Mucosa of stomach (tissue), 1 donor: ENCODE measurements around the gene TEAD4.

ENCODE experiments used
- H3K27me3 ChIP-seq: one replicate; pipeline ENCODE4 v1.7.0; 2013; ENCODE audit warnings: mild to moderate bottlenecking, low read length; ENCODE audit not compliant: control insufficient read depth, insufficient read depth
- H3K36me3 ChIP-seq: one replicate; pipeline ENCODE4 v1.7.0; 2013; ENCODE audit warnings: low read length; ENCODE audit not compliant: control insufficient read depth, insufficient read depth
- H3K4me1 ChIP-seq: one replicate; pipeline ENCODE4 v1.7.0; 2013; ENCODE audit warnings: mild to moderate bottlenecking, low read length; ENCODE audit not compliant: control insufficient read depth, insufficient read depth
- H3K4me3 ChIP-seq: one replicate; pipeline ENCODE4 v1.7.0; 2013; ENCODE audit warnings: low read length
- H3K9ac ChIP-seq: one replicate; pipeline ENCODE4 v1.7.0; 2013; ENCODE audit warnings: mild to moderate bottlenecking, low read length, moderate library complexity
- H3K9me3 ChIP-seq: one replicate; pipeline ENCODE4 v1.7.0; 2013; ENCODE audit warnings: mild to moderate bottlenecking, low read length, moderate library complexity; ENCODE audit not compliant: control insufficient read depth
- donor health status: Pancreatic carcinoma.

Gene TEAD4

DNA sequence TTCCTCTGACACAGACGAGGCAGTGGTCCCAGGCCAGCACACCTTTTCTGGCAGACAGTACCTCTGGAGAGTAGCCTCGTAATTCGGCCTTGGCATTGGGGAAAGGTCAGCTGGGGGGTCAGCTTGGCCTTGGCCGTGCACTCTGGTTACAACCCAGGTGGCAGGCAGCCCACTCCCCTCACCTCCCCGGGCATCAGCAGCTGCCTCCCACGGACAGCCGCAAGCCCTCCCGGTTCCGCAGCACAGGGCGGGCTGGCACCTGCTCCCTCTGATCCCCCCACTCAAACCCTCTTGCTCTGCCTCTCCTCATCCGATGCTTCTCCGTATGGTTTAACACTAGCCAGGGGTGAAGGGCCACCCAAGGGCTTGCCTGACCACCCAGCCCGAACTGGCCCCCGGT is 50.6 kb downstream of the TEAD4 start:
- Histone ChIP-seq H3K9me3 (no peaks in the 10 kb centered on the region), H3K9ac (no peak overlapping the region), H3K27me3 (no peaks in the 10 kb centered on the region), H3K36me3 (no peaks in the 10 kb centered on the region), H3K4me3 (no peak overlapping the region), H3K4me1 (no peaks in the 10 kb centered on the region)

- Histone ChIP-seq H3K9ac (no peak overlapping the region), H3K36me3 (no peaks in the 10 kb centered on the region), H3K9me3 (no peaks in the 10 kb centered on the region), H3K4me1 (no peaks in the 10 kb centered on the region), H3K4me3 (no peak overlapping the region), H3K27me3 (no peaks in the 10 kb centered on the region)
Measured at GRCh38 chr12:3010214-3010930, 51.2 kb downstream of the TEAD4 start.

GRCh38 chr12:3012786-3013185 is 53.6 kb downstream of the TEAD4 start:
- H3K4me3 ChIP-seq: no peak overlapping the region
- no peak overlapping the region for H3K9ac ChIP-seq
- no peaks in the 10 kb centered on the region for H3K4me1 ChIP-seq
- H3K9me3 ChIP-seq: no peaks in the 10 kb centered on the region
- no peaks in the 10 kb centered on the region for H3K36me3 ChIP-seq
- no peaks in the 10 kb centered on the region for H3K27me3 ChIP-seq

- Histone ChIP-seq H3K9ac (no peak overlapping the region), H3K4me1 (no peaks in the 10 kb centered on the region), H3K27me3 (no peaks in the 10 kb centered on the region), H3K9me3 (no peaks in the 10 kb centered on the region), H3K36me3 (no peaks in the 10 kb centered on the region), H3K4me3 (no peak overlapping the region)
Measured at GRCh38 chr12:3014641-3015040, 55.4 kb downstream of the TEAD4 start.

DNA sequence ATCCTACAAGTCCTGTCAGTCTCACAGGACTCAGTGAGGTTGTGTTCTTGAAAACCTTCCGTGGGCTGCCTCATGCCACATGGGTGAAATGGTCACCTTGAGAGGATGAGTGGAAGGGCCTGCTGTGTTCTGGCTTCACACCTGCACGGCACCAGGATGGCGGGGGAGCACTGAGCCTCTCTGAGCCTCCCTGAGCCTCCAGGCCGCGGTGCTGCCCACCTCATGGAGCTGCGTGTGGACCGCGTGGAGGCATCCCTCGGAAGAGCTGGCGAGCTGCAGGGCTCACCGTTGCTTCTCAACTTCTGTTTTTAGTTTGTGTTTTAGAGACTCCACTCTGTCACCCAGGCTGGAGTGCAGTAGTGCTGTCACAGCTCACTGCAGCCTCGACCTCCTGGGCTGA is 56.2 kb downstream of the TEAD4 start:
- Histone ChIP-seq H3K9ac (no peak overlapping the region), H3K4me1 (no peaks in the 10 kb centered on the region), H3K36me3 (no peaks in the 10 kb centered on the region), H3K4me3 (no peak overlapping the region), H3K27me3 (no peaks in the 10 kb centered on the region), H3K9me3 (no peaks in the 10 kb centered on the region)

GRCh38 chr12:3016191-3016590 is 57.0 kb downstream of the TEAD4 start:
- H3K36me3 ChIP-seq: no peaks in the 10 kb centered on the region

DNA sequence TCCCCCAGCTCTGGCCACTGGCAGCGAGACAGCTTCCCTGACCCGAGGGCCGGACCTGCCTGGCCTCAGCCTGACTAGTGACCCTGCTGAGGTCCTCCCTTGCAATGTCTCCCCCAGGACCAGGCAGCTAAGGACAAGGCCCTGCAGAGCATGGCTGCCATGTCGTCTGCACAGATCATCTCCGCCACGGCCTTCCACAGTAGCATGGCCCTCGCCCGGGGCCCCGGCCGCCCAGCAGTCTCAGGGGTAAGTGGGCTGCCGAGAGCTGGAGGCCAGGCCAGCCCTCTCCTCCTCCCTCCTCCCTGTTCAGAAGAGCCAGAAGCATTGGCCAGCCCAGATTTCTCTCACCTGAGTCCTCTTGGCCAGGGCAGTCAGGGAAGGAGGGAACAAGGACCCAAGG is 58.1 kb downstream of the TEAD4 start:
- Histone ChIP-seq H3K27me3 (no peaks in the 10 kb centered on the region), H3K9me3 (no peaks in the 10 kb centered on the region), H3K4me3 (no peak overlapping the region), H3K9ac (no peak overlapping the region), H3K4me1 (no peaks in the 10 kb centered on the region), H3K36me3 (no peaks in the 10 kb centered on the region)

More at GRCh38 chr12:3016191-3016590, 57.0 kb downstream of the TEAD4 start:
- no peak overlapping the region for H3K9ac ChIP-seq
- H3K4me1 ChIP-seq: no peaks in the 10 kb centered on the region
- no peaks in the 10 kb centered on the region for H3K9me3 ChIP-seq
- H3K27me3 ChIP-seq: no peaks in the 10 kb centered on the region
- no peak overlapping the region for H3K4me3 ChIP-seq

DNA sequence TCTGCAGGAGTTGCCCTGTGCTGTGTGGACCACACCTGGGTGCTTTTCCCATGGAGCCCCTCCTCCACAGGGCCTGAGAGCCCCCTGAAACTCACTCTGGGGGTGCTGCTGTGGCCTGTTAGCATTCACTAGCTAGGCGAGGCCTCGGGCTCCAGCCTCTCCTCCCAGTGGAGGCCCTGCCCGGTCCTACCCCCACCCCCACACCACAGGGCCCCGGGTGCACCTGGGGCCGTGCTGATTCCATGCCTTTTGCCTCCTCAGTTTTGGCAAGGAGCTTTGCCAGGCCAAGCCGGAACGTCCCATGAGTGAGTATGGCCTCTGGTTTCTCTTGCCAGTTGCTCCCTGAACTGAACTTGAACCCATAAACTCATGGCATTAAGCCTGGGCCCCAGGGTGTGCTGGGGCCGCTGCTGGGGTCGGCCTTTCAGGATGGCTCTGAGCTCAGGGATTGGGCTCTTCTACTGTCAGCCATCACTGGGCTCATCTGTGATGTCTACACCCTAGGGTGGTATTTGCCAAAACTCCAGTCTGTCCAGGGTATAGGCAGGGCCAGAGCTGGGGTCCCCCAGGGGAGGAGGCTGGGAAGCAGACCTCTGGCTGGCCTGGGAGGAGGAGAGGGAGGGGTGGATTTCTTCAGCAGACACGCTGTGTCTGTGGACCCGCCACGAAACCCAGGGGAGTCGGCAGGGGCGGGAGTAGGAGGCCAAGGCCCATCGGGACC is 59.2 kb downstream of the TEAD4 start:
- H3K9ac ChIP-seq: no peak overlapping the region
- H3K9me3 ChIP-seq: no peaks in the 10 kb centered on the region
- no peaks in the 10 kb centered on the region for H3K36me3 ChIP-seq
- H3K27me3 ChIP-seq: no peaks in the 10 kb centered on the region
- no peak overlapping the region for H3K4me3 ChIP-seq
- H3K4me1 ChIP-seq: no peaks in the 10 kb centered on the region

DNA sequence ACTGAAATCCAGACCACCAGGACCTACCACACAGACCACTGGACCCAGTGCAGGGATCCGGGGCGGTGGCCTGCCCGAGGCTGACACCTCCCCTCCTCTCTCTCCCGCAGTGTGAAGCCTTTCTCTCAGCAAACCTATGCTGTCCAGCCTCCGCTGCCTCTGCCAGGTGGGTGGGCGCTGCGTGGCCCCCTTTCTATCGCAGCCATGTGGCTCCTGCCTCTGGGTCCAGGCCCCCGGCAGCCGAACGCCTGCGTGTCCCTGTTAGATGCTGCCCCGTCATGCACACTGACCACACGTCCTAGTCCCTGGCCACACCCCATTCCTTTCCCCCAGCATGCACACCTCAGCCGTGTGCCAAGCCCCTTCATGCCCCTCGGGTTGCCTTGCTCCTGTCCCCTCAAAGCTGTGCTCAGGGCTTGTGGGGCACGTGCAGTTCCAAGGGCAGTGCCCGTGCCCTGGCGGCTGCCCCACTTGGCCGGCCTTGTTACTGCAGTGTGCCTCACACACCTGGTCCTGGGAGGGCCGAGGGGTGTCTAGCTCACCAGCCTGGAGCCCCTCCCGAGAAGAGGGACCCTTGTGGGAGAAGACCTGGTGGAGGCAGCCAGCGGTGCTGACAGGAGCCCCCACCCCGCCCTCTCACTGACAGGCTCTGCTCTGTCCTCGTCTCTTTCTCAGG is 59.9 kb downstream of the TEAD4 start:
- Histone ChIP-seq H3K36me3 (no peaks in the 10 kb centered on the region), H3K9me3 (no peaks in the 10 kb centered on the region), H3K4me1 (no peaks in the 10 kb centered on the region), H3K4me3 (no peak overlapping the region), H3K27me3 (no peaks in the 10 kb centered on the region), H3K9ac (no peak overlapping the region)

- no peaks in the 10 kb centered on the region for H3K27me3 ChIP-seq
- H3K4me3 ChIP-seq: no peak overlapping the region
- H3K4me1 ChIP-seq: no peaks in the 10 kb centered on the region
- H3K36me3 ChIP-seq: no peaks in the 10 kb centered on the region
- no peaks in the 10 kb centered on the region for H3K9me3 ChIP-seq
- H3K9ac ChIP-seq: no peak overlapping the region
Measured at GRCh38 chr12:3020399-3020798, 61.2 kb downstream of the TEAD4 start.

DNA sequence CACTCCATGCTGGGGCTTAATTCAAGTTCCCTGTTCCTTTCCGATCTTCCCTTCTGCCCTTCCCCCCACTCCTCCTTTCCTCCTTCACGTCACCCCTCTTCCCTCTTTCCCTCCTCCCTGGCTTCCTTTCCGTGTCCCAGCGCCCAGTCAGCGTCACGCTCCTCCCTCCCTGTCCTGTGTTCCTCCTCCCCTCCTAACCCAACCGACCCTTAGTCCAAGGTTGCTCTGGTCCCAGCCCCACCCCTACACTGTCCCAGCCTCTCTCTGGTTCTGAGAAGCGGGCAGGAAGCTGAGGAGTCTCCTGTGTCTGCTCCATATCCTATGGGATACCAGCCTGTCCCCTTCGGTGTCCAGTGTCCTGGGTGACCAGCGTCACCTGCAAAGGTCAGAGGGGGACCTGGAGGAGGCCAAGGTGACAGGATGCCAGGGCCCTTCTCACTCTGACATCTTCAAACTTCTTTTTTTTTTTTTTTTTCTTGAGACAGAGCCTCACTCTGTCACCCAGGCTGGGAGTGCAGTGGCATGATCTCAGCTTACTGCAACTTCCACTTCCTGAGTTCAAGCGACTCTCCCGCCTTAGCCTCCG is 61.7 kb downstream of the TEAD4 start:
- Histone ChIP-seq H3K9ac (no peak overlapping the region), H3K9me3 (no peaks in the 10 kb centered on the region), H3K36me3 (no peaks in the 10 kb centered on the region), H3K4me1 (no peaks in the 10 kb centered on the region), H3K4me3 (no peak overlapping the region), H3K27me3 (no peaks in the 10 kb centered on the region)

- Histone ChIP-seq H3K9ac (no peak overlapping the region), H3K9me3 (no peaks in the 10 kb centered on the region), H3K4me3 (no peak overlapping the region), H3K4me1 (no peaks in the 10 kb centered on the region), H3K36me3 (no peaks in the 10 kb centered on the region), H3K27me3 (no peaks in the 10 kb centered on the region)
Measured at GRCh38 chr12:3022411-3022810, 63.2 kb downstream of the TEAD4 start.
